ENCODE measurements around the gene CNPPD1.
"Not testable (repeated sequence)": the region's sequence is repeated elsewhere in the genome, so short reads cannot be mapped to it uniquely, and the experiment has no call there.

CNPPD1 gene

DNA sequence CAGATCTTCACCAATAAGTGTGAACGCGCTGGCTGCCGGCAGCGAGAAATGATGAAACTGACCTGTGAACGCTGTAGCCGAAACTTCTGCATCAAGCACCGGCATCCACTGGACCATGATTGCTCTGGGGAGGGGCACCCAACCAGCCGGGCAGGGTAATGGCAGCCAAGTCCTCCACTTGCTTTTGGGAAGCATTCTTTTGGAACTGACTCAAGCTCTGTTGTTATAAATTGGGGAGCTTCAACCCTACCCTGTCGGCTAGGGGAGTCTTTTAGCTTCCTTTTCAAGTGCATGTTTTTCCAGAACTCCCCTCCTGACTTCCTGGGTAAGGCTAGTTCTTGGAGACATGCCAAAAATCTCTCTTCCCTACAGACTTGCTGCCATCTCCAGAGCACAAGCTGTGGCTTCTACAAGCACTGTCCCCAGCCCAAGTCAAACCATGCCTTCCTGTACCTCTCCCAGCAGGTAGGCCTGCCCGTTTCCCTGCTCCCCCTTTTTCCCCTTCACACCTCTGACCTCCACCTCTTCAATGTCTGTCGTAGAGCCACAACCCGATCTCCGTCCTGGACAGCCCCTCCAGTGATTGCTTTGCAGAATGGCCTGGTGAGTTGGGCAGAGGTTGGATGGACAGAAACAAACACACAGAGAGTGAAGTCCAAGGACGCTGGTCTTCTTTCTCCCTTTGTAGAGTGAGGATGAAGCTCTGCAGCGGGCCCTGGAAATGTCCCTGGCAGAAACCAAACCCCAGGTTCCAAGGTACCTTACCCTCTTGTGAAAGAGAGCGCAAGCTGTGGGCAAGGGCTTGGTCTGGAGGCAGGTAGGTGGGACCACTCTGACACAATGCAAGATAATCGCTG, 31.4 kb upstream of the CNPPD1 start:
- DNase-seq = no peak

DNA sequence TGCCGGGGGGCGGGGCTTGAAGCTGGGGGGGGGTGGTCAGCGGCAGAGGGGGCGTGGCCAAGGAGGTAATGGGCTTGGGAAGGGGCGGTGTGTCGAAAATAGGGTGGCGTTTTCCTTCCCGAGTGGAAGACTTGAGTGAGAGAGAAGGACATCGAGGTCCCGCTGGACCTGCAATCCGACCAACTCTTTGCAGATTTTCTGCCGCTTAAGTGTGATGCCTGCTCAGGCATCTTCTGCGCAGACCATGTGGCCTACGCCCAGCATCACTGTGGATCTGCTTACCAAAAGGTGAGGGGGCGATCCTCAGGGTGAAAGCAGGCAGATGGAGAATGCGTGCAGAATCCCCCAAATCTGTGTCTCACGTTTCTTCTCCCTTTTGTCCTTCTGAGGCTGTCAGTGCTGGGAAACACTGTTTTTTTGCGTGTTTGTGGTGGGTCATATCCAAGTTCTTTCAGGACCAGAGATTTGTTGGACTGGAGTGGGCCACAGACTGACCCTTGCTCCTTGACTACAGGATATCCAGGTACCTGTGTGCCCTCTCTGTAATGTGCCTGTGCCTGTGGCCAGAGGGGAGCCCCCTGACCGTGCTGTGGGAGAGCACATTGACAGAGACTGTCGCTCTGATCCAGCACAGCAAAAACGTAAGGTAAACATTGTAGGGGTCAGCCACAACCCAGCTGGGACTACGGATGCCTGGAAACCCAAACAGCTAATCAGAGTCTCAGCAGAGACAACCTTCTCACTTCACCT, 30.6 kb upstream of the CNPPD1 start:
- no peak for DNase-seq

DNA sequence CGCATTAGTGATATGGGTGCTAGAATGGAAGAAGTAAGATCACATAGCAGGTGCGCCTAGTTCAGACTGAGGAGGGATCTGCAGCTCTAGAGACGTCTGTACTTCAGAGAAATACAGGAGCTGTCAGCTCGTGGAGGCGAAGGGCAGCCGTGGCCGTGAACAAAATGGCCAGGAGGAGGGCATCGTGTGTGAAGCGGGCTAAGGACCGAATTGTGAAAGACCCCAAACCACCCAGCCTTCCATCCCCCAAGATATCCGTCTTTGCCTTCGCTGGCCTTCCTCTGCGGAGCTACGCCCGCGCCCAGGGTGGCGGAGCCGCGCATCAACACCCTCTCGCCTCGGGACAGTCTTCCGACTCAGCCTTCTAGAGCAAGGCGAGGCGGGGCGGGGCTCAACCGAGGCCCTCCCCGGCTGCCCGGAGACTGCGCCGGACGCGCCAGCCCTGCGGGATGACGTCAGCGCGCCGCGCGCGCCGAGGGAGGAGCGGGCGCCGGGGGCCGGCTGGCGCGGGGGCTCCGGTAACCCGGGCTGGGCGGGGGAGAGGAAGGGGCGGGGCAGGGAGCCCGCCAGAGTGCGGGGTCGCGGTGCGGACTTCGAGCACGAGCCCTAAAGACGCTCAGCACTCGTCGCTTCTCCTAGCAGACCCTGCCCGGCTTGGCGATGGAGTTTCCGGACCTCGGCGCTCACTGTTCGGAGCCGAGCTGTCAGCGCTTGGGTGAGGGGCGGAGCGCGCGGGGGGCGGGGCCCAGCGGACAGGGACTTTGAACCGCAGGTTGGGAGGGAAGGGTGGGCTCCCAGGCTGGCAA, 29.8 kb upstream of the CNPPD1 start, which contains the start of gene ZFAND2B:
TSS of gene ZFAND2B (plus strand) at position 455 of the 806 bp plus-strand sequence. CDS start at position 661, 206 bp downstream.
- DNase-seq = peak; percentile 82

DNA sequence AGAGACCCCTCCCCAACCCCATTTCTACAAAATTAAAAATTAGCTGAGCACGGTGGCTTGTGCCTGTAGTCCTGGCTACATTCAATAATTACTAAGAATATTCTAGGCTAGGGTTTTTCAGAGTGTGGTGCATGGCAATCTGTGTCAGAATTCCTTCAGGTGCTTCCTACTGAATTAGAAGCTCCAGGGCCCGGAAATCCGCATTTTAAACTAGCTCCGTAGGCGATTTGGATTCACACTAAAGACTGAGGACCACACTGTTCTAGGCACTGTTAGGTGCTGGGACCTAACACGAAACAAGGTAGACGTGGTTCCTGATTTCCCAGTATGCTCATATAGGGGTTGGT, 29.2 kb upstream of the CNPPD1 start:
- no peak for DNase-seq

DNA sequence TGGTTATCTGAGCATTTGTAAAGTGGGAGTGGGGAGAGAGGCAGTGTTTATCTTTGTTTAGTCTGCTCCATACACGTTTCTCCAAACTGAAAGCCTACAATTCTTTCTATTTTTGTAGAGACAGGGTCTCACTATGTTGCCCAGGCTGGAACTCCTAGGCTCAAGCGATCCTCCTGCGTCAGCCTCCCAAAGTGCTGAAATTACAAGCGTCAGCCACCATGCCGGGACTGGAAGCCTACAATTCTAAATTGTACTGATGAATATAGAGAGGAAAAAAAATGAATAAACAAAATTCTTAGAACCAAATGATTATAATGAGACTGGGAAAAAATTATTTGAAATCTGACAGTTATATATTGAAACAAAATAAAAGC, 28.4 kb upstream of the CNPPD1 start:
- no peak for DNase-seq

DNA sequence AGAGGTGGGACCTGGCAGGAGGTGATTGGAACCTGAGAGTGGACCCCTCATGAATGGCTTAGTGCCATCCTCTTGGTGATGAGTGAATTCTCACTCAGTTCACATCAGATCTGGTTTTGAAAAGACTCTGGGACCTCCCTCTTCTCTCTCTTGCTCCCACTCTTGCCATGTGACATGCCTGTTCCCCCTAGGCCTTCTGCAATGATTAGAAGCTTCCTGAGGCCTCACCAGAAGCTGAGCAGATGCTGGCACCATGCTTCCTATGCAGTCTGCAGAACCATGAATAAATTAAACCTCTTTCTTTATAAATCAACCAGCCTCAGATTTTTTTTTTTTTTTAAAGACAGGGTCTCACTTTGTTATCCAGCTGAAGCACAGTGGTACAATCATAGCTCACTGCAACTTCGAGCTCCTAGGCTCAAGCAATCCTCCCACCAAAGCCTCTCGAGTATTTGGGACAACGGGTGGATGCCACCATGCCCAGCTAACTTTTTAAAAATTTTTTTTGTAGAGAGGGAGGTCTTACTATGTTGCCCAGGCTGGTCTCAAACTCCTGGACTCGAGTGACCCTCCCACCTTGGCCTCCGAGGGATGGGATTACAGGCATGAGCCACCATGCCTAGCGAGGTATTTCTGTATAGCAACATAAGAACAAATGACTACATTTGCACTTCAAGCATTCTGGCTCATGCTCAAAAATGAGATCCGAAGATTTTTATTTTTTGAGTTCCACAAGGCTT, 27.9 kb upstream of the CNPPD1 start:
- no peak for DNase-seq

DNA sequence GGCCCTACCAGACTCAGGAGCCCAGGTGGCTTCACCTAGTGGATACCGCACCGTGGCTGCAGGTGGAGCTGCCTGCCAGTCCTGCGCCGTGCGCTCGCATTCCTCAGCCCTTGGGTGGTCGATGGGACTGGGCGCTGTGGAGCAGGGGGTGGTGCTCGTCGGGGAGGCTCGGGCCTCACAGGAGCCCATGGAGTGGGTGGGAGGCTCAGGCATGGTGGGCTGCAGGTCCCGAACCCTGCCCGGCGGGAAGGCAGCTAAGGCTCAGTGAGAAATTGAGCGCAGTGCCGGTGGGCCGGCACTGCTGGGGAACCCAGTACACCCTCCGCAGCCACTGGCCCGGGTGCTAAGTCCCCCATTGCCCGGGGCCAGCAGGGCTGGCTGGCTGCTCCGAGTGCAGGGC, 24.6 kb upstream of the CNPPD1 start:
- DNase-seq = not testable (repeated sequence)

DNA sequence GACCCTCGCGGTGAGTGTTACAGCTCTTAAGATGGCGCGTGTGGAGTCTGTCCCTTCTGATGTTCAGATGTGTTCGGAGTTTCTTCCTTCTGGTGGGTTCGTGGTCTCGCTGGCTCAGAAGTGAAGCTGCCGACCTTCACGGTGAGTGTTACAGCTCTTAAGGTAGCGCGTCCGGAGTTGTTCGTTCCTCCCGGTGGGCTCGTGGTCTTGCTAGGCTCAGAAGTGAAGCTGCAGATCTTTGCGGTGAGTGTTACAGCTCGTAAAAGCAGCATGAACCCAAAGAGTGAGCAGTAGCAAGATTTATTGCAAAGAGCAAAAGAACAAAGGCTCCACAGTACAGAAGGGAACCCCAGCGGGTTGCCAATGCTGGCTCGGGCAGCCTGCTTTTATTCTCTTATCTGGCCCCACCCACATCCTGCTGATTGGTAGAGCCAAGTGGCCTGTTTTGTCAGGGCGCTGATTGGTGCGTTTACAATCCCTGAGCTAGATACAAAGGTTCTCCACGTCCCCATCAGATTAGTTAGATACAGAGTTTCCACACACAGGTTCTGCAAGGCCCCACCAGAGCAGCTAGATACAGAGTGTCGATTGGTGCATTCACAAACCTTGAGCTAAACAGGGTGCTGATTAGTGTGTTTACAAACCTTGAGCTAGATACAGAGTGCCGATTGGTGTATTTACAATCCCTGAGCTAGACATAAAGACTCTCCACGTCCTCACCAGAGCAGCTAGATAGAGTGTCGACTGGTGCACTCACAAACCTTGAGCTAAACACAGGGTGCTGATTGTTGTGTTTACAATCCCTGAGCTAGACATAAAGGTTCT, 24.0 kb upstream of the CNPPD1 start:
- DNase-seq = peak; percentile 29

- peak; percentile 19 for DNase-seq
Observed at GRCh38 chr2:219199470-219200211, 22.9 kb upstream of the CNPPD1 start.

- no peak for DNase-seq
Observed at GRCh38 chr2:219198974-219199373, 22.2 kb upstream of the CNPPD1 start.

DNA sequence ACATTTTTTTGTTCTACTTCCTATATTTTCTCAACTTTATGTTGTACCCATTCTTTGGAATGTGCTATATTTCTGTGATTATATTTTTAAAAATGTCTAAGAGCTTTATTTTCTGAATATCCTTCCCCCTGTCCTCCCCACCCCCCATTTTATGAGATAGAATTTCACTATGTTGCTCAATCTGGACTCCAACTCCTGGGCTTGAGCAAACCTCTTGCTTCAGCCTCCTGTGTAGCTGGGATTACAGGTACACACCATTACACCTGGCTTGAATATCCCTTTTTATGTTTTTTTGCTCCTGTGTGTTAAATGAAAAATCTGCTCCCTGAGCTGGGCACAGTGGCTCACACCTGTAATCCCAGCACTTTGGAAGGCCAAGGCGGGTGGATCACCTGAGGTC, 20.7 kb upstream of the CNPPD1 start:
- DNase-seq = no peak

DNA sequence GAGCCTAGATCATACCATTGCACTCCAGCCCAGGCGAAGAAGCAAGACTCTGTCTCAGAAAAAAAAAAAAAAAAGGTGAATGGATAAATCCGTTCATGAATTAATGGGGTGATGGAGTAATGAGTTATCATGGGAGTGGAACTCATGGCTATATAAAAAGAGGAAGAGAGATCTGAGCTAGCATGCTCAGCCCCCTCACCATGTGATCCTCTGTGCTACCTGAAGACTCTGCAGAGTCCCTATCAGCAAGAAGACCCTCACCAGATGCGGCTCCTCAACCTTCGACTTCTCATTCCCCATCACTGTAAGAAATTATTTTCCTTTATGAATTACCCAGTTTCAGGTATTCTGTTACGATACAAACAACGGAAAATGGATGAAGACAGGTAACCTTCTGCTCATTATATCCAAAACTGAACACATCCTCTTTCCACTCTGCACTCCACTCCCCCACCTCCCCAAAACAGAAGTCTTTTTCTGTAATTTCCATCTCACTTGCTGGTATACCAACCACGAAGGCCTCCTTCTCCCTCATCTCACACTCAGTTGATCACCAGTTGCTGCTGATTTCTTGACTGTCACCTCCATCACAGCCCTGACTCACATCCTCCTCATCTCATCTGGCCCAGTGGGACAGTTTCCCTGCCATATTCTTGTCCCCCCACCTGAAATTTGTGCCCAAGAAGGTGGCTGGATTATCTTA, 10.2 kb upstream of the CNPPD1 start:
- no peak for DNase-seq

GRCh38 chr2:219184121-219184520, 7.4 kb upstream of the CNPPD1 start:
- DNase-seq = no peak

GRCh38 chr2:219183151-219183772, 6.5 kb upstream of the CNPPD1 start:
- DNase-seq = no peak

- no peak for DNase-seq
Observed at GRCh38 chr2:219182331-219183150, 5.8 kb upstream of the CNPPD1 start.

DNA sequence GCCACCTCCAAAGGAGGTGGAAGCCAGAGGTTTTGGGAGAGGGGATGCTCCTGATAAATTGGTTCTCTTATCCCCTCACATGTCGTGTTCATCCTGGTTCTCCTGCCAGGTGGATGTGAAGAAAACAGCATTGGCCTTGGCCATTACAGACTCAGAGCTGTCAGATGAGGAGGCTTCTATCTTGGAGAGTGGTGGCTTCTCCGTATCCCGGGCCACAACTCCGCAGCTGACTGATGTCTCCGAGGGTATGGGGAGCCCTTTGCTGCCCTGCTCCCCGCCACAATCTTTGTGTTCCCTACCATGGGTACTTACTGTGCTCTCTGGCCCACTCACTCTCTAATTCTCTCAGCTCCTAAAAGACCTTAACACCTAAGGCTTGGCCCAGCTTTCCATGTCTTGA, 4.8 kb upstream of the CNPPD1 start:
- no peak for DNase-seq

DNA sequence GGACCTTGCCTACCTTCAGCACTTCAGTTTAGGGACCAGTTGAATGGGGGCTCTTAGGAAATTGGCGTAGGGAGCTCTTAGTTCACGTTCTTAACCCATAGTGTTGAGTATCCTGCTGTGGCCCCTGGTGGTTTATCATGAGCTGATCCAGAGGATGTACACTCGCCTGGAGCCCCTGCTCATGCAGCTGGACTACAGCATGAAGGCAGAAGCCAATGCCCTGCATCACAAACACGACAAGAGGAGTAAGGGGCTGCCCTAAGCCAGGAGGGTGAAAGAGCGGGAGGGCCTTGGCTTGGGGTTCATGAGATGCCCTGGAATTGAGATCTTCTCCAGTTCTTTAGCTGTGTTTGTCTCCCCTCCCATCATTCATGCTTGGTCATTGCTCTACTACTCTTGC, 4.2 kb upstream of the CNPPD1 start:
- no peak for DNase-seq

- no peak for DNase-seq
Observed at GRCh38 chr2:219179601-219180465, 3.1 kb upstream of the CNPPD1 start.

Measured in NCI-H526 treated with DMSO at 0.1 percent for 48 hours (cell line).